ENCODE measurements around the gene FCER1A.

DNA sequence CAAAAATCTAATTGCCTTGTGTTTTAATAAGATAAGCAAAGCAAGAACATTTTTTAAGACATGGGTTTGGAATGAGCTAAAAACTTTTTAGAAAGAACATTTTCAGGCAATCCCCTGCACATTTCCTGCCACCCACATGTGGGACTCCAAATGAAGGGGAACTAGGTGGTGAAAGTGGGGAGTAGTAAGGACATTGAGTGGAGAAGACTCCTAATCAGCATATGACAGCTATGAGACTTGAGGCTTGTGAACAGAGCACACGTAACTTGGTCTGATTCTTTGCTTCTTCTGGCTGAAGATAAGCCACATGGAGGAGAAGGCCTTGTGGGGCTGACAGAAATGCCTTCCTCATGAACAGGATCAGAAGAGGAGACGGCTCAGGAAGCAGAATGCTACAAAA, 50.3 kb downstream of the FCER1A start:
- TF ChIP-seq POLR2A (IDR thresholded peaks at IDR 0.05), result no peak
- TF ChIP-seq, protein P1, sequence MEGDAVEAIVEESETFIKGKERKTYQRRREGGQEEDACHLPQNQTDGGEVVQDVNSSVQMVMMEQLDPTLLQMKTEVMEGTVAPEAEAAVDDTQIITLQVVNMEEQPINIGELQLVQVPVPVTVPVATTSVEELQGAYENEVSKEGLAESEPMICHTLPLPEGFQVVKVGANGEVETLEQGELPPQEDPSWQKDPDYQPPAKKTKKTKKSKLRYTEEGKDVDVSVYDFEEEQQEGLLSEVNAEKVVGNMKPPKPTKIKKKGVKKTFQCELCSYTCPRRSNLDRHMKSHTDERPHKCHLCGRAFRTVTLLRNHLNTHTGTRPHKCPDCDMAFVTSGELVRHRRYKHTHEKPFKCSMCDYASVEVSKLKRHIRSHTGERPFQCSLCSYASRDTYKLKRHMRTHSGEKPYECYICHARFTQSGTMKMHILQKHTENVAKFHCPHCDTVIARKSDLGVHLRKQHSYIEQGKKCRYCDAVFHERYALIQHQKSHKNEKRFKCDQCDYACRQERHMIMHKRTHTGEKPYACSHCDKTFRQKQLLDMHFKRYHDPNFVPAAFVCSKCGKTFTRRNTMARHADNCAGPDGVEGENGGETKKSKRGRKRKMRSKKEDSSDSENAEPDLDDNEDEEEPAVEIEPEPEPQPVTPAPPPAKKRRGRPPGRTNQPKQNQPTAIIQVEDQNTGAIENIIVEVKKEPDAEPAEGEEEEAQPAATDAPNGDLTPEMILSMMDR (IDR thresholded peaks at IDR 0.05), result no peak
